SK-N-SH (cell line): ENCODE results near the gene NSMCE1.

ENCODE experiments used
- CHD2 ChIP-seq: fragments of 150-350 bp; IDR thresholded peaks from 2 replicates; pipeline ENCODE4 v1.6.1; 2018; ENCODE audit warnings: low read length; ENCODE audit not compliant: partially characterized antibody
- CTCF ChIP-seq: fragments of 200-600 bp; sonication (generic); IDR thresholded peaks from 2 replicates; pipeline ENCODE4 v1.6.1; 2017; ENCODE audit warnings: antibody characterized with exemption, mild to moderate bottlenecking, moderate library complexity
- EP300 ChIP-seq, 2 experiments: IDR thresholded peaks; 2 replicates each; pipeline versions ENCODE4 v1.4.0 to v1.6.1; 2012; ENCODE audit warnings: borderline replicate concordance in 1 of 2, low read depth in 1 of 2, low read length in 1 of 2
- EZH2phosphoT487 ChIP-seq: fragments of 200-600 bp; sonication (generic); IDR thresholded peaks from 2 replicates; pipeline ENCODE4 v1.6.1; 2017; ENCODE audit warnings: low read depth, mixed run types, mild to moderate bottlenecking, antibody characterized with exemption, moderate library complexity, borderline replicate concordance
- FOXM1 ChIP-seq: IDR thresholded peaks from 2 replicates; pipeline ENCODE4 v1.4.0; 2012; ENCODE audit warnings: low read depth, mild to moderate bottlenecking
- GABPA ChIP-seq: IDR thresholded peaks from 2 replicates; pipeline ENCODE4 v1.4.0; 2012; ENCODE audit warnings: low read depth, mild to moderate bottlenecking
- GATA2 ChIP-seq: sonication (generic); formaldehyde crosslinking; IDR thresholded peaks from 2 replicates; pipeline ENCODE4 v1.5.0; 2020; ENCODE audit warnings: mild to moderate bottlenecking, missing genetic modification reagents
- MAX ChIP-seq: IDR thresholded peaks from 2 replicates; pipeline ENCODE4 v1.4.0; 2012; ENCODE audit warnings: low read depth
- POLR2AphosphoS5 ChIP-seq: IDR thresholded peaks from 2 replicates; pipeline ENCODE4 v1.6.1; 2012; ENCODE audit warnings: low read depth, low read length
- RAD21 ChIP-seq: IDR thresholded peaks from 2 replicates; pipeline ENCODE4 v1.6.1; 2012; ENCODE audit warnings: mild to moderate bottlenecking, low read length
- RXRA ChIP-seq: IDR thresholded peaks from 2 replicates; pipeline ENCODE4 v1.4.0; 2012; ENCODE audit warnings: low read depth, mild to moderate bottlenecking, borderline replicate concordance
- YY1 ChIP-seq: IDR thresholded peaks from 2 replicates; pipeline ENCODE4 v1.4.0; 2012; ENCODE audit warnings: low read depth, mild to moderate bottlenecking
- ZBTB33 ChIP-seq: IDR thresholded peaks from 2 replicates; pipeline ENCODE4 v1.4.0; 2012; ENCODE audit warnings: low read depth, borderline replicate concordance

GRCh38 chr16:27272076-27272475 lies 3.5 kb upstream of the NSMCE1 start:
- TF ChIP-seq CTCF (no peak), GABPA (no peak), EP300 (IDR thresholded peaks at IDR 0.05; ENCODE audit: borderline replicate concordance in 1 of 2, low read depth in 1 of 2, low read length in 1 of 2) (no peak), GATA2 (no peak), FOXM1 (no peak), MAX (no peak), EZH2phosphoT487 (no peak), YY1 (no peak), RXRA (no peak), ZBTB33 (no peak), RAD21 (no peak), POLR2AphosphoS5 (no peak), CHD2 (no peak)
